ENCODE measurements around the gene CD96. TPM values are rescaled to one million over a fixed set of nuclear protein-coding genes. Genes with fewer than 3 reads are reported as not detected.

The CD96 gene
- total RNA-seq, 1 experiment from 2014 or later, result not detected

DNA sequence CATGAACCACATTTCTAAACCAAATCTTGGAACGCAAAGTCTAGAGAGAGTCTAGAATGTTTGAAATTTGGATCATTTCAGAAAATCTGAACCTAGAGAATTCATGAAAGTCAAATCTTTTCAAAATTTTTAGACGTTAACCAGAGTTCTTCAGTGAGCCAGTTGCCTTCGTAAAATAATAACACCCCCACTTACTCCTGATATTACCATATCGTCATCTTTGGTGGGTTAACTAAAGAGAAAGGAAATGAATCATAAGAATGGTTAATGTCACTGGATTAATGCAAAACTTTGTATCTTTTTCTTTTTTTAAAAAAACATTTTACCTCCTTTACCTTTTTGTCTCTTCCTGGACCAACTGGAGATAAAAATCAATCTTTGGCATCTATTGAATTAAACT lies 54.3 kb downstream of the CD96 start:
- DNase-seq, result no peak
- H3K27ac Mint-ChIP-seq (ENCODE audit: unreplicated experiment), result no peak overlapping the region
- H3K27me3 Mint-ChIP-seq (ENCODE audit: unreplicated experiment), result no peaks in the 10 kb centered on the region
- H3K9me3 Mint-ChIP-seq (ENCODE audit: low read depth, unreplicated experiment), result no peaks in the 10 kb centered on the region
- TF ChIP-seq, protein P1, sequence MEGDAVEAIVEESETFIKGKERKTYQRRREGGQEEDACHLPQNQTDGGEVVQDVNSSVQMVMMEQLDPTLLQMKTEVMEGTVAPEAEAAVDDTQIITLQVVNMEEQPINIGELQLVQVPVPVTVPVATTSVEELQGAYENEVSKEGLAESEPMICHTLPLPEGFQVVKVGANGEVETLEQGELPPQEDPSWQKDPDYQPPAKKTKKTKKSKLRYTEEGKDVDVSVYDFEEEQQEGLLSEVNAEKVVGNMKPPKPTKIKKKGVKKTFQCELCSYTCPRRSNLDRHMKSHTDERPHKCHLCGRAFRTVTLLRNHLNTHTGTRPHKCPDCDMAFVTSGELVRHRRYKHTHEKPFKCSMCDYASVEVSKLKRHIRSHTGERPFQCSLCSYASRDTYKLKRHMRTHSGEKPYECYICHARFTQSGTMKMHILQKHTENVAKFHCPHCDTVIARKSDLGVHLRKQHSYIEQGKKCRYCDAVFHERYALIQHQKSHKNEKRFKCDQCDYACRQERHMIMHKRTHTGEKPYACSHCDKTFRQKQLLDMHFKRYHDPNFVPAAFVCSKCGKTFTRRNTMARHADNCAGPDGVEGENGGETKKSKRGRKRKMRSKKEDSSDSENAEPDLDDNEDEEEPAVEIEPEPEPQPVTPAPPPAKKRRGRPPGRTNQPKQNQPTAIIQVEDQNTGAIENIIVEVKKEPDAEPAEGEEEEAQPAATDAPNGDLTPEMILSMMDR (IDR thresholded peaks at IDR 0.05; ENCODE audit: unreplicated experiment), result no peak
- no TSS peak for BruUV-seq (replicated peaks)
- peaks cover 6% of the 10 kb centered on the region for H3K36me3 Mint-ChIP-seq (ENCODE audit: insufficient read depth, unreplicated experiment)
- no peak overlapping the region for H3K4me3 Mint-ChIP-seq (ENCODE audit: low read depth, unreplicated experiment)
- intact Hi-C loops (cut with micrococcal nuclease; ENCODE audit: unreplicated experiment), result no loop called here
- H3K4me1 Mint-ChIP-seq (ENCODE audit: low read depth, unreplicated experiment), result peaks cover 42% of the 10 kb centered on the region
- CTCF ChIA-PET, result no interaction called here

DNA sequence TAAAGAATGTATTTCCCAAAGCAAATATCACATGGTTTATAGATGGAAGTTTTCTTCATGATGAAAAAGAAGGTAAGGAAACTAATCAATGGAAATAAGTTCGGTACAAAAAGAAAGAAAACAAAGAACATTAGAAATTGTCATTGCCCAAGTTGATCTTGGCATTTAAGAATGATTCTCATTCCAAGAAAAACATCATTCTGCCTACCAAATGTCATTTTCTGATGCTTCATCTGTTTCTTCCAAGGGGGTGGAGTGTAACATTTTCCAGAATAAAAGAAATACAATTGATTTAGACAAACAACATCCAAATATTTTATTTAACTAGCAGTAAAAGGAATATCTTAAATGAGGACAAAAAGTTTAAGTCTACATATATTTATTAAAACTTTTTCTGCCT lies 56.1 kb downstream of the CD96 start:
- H3K4me1 Mint-ChIP-seq (ENCODE audit: low read depth, unreplicated experiment), result peaks cover 25% of the 10 kb centered on the region
- no peaks in the 10 kb centered on the region for H3K27me3 Mint-ChIP-seq (ENCODE audit: unreplicated experiment)
- no peak for DNase-seq
- H3K27ac Mint-ChIP-seq (ENCODE audit: unreplicated experiment), result no peak overlapping the region
- no TSS peak for BruUV-seq (replicated peaks)
- peaks cover 6% of the 10 kb centered on the region for H3K36me3 Mint-ChIP-seq (ENCODE audit: insufficient read depth, unreplicated experiment)
- intact Hi-C loops (cut with micrococcal nuclease; ENCODE audit: unreplicated experiment), result no loop called here
- CTCF ChIA-PET, result no interaction called here
- TF ChIP-seq, protein P1 (IDR thresholded peaks at IDR 0.05; ENCODE audit: unreplicated experiment), result no peak
- H3K4me3 Mint-ChIP-seq (ENCODE audit: low read depth, unreplicated experiment), result no peak overlapping the region
- H3K9me3 Mint-ChIP-seq (ENCODE audit: low read depth, unreplicated experiment), result no peaks in the 10 kb centered on the region

DNA sequence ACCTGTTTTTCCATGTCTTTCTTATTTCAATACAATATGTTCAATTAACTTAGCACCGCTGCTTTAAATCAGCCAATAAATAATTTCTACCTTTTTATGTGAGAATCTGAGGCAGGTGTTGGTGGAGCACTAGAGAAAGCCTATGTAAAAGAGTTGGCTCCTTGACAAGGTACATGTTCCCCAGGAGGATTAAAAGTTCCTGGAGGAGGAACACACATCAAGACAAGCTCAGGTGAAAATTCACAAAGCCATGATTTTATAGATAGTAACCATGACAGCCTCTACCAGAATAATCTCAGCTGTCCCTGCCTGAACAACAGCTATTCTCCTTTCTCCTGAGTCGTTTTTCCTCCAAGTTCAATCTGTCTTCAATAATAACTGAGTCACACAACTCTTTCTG lies 56.6 kb downstream of the CD96 start:
- intact Hi-C loops (cut with micrococcal nuclease; ENCODE audit: unreplicated experiment), result no loop called here
- no TSS peak for BruUV-seq (replicated peaks)
- Mint-ChIP-seq H3K36me3 (ENCODE audit: insufficient read depth, unreplicated experiment) (peaks cover 6% of the 10 kb centered on the region), H3K9me3 (ENCODE audit: low read depth, unreplicated experiment) (no peaks in the 10 kb centered on the region), H3K4me3 (ENCODE audit: low read depth, unreplicated experiment) (no peak overlapping the region), H3K27ac (ENCODE audit: unreplicated experiment) (no peak overlapping the region), H3K27me3 (ENCODE audit: unreplicated experiment) (no peaks in the 10 kb centered on the region), H3K4me1 (ENCODE audit: low read depth, unreplicated experiment) (peaks cover 21% of the 10 kb centered on the region)
- CTCF ChIA-PET, result no interaction called here
- DNase-seq, result no peak
- TF ChIP-seq, protein P1 (IDR thresholded peaks at IDR 0.05; ENCODE audit: unreplicated experiment), result no peak

DNA sequence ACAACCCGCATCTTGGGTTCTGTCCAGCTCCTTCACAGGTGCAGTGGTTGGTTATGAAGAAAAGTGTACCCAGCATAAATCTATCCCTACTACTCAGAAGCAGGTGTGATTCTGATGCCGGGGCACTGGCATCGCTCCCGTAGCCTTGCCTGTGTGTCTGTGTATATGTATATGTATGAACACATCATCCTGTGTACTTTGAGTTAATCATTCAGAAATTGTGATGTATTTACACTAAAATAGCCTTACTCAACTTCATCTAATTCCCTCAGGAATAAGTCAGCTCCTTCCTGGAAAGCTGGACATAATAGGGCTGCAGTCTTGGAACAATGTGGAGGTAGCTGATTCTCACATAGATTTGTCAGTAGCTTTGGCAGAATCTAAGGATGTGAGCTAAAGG lies 59.8 kb downstream of the CD96 start:
- no TSS peak for BruUV-seq (replicated peaks)
- H3K36me3 Mint-ChIP-seq (ENCODE audit: insufficient read depth, unreplicated experiment), result no peaks in the 10 kb centered on the region
- no peak overlapping the region for H3K27ac Mint-ChIP-seq (ENCODE audit: unreplicated experiment)
- H3K4me1 Mint-ChIP-seq (ENCODE audit: low read depth, unreplicated experiment), result peaks cover 9% of the 10 kb centered on the region
- TF ChIP-seq, protein P1 (IDR thresholded peaks at IDR 0.05; ENCODE audit: unreplicated experiment), result no peak
- DNase-seq, result peak; percentile 25
- H3K27me3 Mint-ChIP-seq (ENCODE audit: unreplicated experiment), result no peaks in the 10 kb centered on the region
- no peaks in the 10 kb centered on the region for H3K9me3 Mint-ChIP-seq (ENCODE audit: low read depth, unreplicated experiment)
- H3K4me3 Mint-ChIP-seq (ENCODE audit: low read depth, unreplicated experiment), result no peak overlapping the region
- CTCF ChIA-PET, result interaction anchor here (1.2 kb wide), 1 partner anchor 11 kb away, joined by 5 read pairs; no protein-coding TSS in a partner anchor
- intact Hi-C loops (cut with micrococcal nuclease; ENCODE audit: unreplicated experiment), result no loop called here

Measured in Calu3 (cell line).